Psoas muscle (tissue), 8 donors: Measurements from ENCODE around the gene MBNL2. TPM values are rescaled to one million over a fixed set of nuclear protein-coding genes. Genes with fewer than 3 reads are reported as not detected.

Experiments
- ATAC-seq, 4 donors: fragments of 200-7000 bp; cut with Tn5 transposase; one replicate each; pipeline ENCODE4 v1.9.1; 2020; ENCODE audit warnings: moderate library complexity in 3 of 4, mild to moderate bottlenecking in 2 of 4
- DNase-seq, 2 donors: peaks; one replicate each; pipeline ENCODE4 v3.0.0-alpha.2; 2020
- H3K27ac ChIP-seq: fragments of 200-600 bp; one replicate; pipeline ENCODE4 v1.8.0; 2022
- H3K27me3 ChIP-seq, 3 donors: fragments of 200-600 bp in 1 of 3; one replicate each; pipeline versions ENCODE4 v1.6.1 to v1.8.0; 2013 to 2022; ENCODE audit warnings: low read length in 2 of 3, mild to moderate bottlenecking in 2 of 3, moderate library complexity in 1 of 3; ENCODE audit not compliant: insufficient read depth in 3 of 3
- H3K36me3 ChIP-seq, 2 donors: fragments of 200-600 bp in 1 of 2; one replicate each; pipeline versions ENCODE4 v1.6.1 to v1.8.0; 2013 to 2022; ENCODE audit warnings: low read depth in 1 of 2, mild to moderate bottlenecking in 1 of 2, moderate library complexity in 1 of 2; ENCODE audit not compliant: insufficient read depth in 1 of 2
- H3K4me1 ChIP-seq: fragments of 200-600 bp; one replicate; pipeline ENCODE4 v1.8.0; 2022
- H3K4me3 ChIP-seq: fragments of 200-600 bp; one replicate; pipeline ENCODE4 v1.8.0; 2022; ENCODE audit warnings: mild to moderate bottlenecking
- H3K9me3 ChIP-seq: fragments of 200-600 bp; one replicate; pipeline ENCODE4 v1.8.0; 2022
- WGBS, 3 donors: extraction: QIAGEN DNeasy Blood & Tissue Kit; methylation state at CpG; one replicate each; pipeline versions ENCODE4 v1.1.6 to v1.1.7; 2013; 5-methylcytosine and 5-hydroxymethylcytosine counted together
- intact Hi-C, 2 donors: fragments of 100-400 bp; cut with DNase I; formaldehyde crosslinking; loops; one replicate each; pipeline versions ENCODE4 v1.11.0 to v1.14.2; 2022
- polyA plus RNA-seq, 3 donors: library from polyadenylated mRNA; stranded (reverse); fragments of 200-250 nt; gene quantifications; one replicate each; pipeline ENCODE4 v1.2.3, GENCODE V29; 2013
- total RNA-seq, 4 donors: library from RNA; stranded (reverse); fragmentation: NEBNext Ultra II Directional in 2 of 4; extraction: Animal tissue kit (Norgen Biotek cat#: 25700) in 2 of 4; gene quantifications; one replicate each; pipeline versions ENCODE4 v1.2.1 to v1.2.4, GENCODE V29; 2021 to 2023
- TF ChIP-seq, protein P1 (sequence below): fragments of 200-600 bp; IDR thresholded peaks from one replicate; pipeline ENCODE4 v1.8.0; 2022; ENCODE audit warnings: antibody characterized with exemption
- donor health status: healthy with polysubstance abuse.
- donor health status: DM: no; HTN: no; CAD: no; lungs with moderate emphysema.
- donor health status: Bipolar disorder and iron deficiency.
- donor health status: healthy.
- donor health status: DM: yes; HTN: yes; CAD: no.
- donor health status: DM: no; HTN: no; CAD: no.
- donor health status: DM: no; HTN: no; CAD: no.
- donor health status: DM: yes; HTN: yes; CAD: no.

The MBNL2 gene
- total and polyA plus RNA-seq, 7 donors: 13.3 to 93.1 (median 61.9) TPM

DNA sequence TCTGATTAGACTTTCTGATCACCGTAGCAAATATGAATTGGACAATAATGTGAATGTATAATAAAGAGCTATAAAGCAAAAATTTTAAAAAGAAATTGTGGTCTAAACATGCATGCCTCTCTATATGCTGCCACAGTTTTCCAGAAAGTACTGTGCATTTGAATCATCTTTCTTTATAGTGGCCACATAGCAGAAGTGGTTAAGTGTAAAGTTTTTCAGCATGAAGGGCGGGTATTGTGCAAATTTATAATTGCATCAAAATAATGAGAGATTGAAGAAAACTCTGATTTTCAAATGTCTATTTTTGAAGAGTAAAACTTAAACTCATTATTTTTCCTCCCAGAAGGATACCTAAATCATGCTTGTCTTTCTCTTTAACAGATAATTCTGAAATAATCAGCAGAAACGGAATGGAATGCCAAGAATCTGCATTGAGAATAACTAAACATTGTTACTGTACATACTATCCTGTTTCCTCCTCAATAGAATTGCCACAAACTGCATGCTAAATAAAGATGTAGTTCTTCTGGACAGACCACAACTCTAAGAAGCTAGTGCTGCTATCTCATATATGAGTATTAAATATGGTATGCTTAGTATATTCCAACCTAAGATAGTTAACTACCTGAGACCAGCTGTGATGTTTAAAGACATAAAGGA lies 168.9 kb downstream of the MBNL2 start:
- H3K4me3 ChIP-seq: no peak overlapping the region
- intact Hi-C loops: no loop called here
- no peaks in the 10 kb centered on the region for H3K4me1 ChIP-seq
- DNase-seq (no peak), ATAC-seq (no peak)
- TF ChIP-seq, protein P1, sequence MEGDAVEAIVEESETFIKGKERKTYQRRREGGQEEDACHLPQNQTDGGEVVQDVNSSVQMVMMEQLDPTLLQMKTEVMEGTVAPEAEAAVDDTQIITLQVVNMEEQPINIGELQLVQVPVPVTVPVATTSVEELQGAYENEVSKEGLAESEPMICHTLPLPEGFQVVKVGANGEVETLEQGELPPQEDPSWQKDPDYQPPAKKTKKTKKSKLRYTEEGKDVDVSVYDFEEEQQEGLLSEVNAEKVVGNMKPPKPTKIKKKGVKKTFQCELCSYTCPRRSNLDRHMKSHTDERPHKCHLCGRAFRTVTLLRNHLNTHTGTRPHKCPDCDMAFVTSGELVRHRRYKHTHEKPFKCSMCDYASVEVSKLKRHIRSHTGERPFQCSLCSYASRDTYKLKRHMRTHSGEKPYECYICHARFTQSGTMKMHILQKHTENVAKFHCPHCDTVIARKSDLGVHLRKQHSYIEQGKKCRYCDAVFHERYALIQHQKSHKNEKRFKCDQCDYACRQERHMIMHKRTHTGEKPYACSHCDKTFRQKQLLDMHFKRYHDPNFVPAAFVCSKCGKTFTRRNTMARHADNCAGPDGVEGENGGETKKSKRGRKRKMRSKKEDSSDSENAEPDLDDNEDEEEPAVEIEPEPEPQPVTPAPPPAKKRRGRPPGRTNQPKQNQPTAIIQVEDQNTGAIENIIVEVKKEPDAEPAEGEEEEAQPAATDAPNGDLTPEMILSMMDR: no peak
- no peaks in the 10 kb centered on the region for H3K27me3 ChIP-seq
- no peaks in the 10 kb centered on the region for H3K9me3 ChIP-seq
- 77 to 83% (median 79%) methylated on average over 3 of the region's 3 CpGs for WGBS, 3 donors
- no peak overlapping the region for H3K27ac ChIP-seq
- H3K36me3 ChIP-seq: peaks cover 4 to 43% of the 10 kb centered on the region in 2 donors

DNA sequence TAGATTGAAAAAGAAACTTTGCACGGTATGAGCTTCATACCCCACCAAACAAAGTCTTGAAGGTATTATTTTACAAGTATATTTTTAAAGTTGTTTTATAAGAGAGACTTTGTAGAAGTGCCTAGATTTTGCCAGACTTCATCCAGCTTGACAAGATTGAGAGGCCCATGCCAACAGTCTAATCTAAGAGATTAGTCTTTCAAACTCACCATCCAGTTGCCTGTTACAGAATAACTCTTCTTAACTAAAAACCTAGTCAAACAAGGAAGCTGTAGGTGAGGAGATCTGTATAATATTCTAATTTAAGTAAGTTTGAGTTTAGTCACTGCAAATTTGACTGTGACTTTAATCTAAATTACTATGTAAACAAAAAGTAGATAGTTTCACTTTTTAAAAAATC lies 169.9 kb downstream of the MBNL2 start:
- ATAC-seq: no peak
- TF ChIP-seq, protein P1: no peak
- no peak overlapping the region for H3K4me3 ChIP-seq
- 79 to 94% (median 82%) methylated on average over 1 of the region's 1 CpG for WGBS, 3 donors
- intact Hi-C loops: no loop called here
- H3K36me3 ChIP-seq: peaks cover 4 to 37% of the 10 kb centered on the region in 2 donors
- no peak for DNase-seq
- no peaks in the 10 kb centered on the region for H3K9me3 ChIP-seq
- H3K4me1 ChIP-seq: no peaks in the 10 kb centered on the region
- no peaks in the 10 kb centered on the region for H3K27me3 ChIP-seq
- H3K27ac ChIP-seq: no peak overlapping the region

DNA sequence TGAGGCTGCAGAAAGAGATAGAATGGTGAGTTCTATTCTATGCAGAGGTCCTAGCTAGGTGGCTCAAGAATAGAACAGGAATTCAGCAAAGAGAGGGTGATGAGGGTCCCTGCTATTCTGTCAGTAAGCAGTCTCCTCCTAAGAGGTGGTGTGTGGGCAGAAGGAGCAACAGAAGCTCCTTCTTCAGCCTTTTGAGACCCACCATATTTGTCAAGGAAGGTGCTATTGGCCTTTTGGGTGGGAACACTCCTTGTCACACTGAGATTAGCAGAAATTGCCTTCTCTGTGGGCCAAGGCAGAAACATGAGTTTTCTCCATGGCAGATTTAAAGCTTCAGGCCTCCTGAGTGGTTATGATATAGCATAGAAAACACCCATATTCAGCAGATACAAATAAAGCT lies 172.4 kb downstream of the MBNL2 start:
- DNase-seq (no peak), ATAC-seq (peak in 1 of 4 donors; percentile 23)
- no peaks in the 10 kb centered on the region for H3K27me3 ChIP-seq
- no peaks in the 10 kb centered on the region for H3K4me1 ChIP-seq
- TF ChIP-seq, protein P1: no peak
- H3K4me3 ChIP-seq: no peak overlapping the region
- intact Hi-C loops: no loop called here
- H3K36me3 ChIP-seq: peaks cover 4 to 27% of the 10 kb centered on the region in 2 donors
- no peak overlapping the region for H3K27ac ChIP-seq
- H3K9me3 ChIP-seq: no peaks in the 10 kb centered on the region

DNA sequence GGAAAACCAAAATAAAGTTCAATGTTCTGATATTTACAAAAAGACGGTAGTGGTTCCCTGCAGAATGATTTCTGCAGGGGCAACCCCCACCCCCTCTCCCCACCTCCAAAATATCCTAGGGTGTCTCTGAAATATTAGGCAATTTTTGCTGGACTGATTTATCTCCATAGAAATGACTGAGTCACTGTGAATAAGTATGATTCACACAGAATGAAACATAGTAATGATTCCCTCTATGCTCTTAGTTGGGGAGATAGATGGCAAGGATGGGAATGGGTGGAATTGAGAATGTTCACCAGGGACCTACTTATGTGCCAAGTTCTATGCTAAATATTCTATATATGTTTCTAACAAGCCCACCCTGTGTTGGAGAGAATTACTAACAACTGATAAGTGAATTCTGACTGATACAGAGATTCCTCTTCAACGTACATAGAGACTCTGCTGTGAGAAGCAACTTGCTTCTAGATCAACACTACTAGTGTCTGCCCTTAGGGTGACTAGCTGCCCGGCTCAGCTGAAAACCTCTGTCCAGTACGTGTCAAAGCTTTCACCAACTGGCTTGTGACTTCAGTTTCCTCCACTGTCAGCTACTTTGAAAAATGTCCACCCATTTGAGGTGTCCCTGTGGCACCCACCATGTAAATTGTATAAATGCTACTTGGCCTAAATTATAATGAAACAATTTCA lies 173.5 kb downstream of the MBNL2 start:
- Histone ChIP-seq H3K4me1 (no peaks in the 10 kb centered on the region), H3K27ac (no peak overlapping the region), H3K36me3 (peaks cover 4 to 27% of the 10 kb centered on the region in 2 donors), H3K9me3 (no peaks in the 10 kb centered on the region), H3K27me3 (no peaks in the 10 kb centered on the region), H3K4me3 (no peak overlapping the region)
- TF ChIP-seq, protein P1: no peak
- peak; percentile 64 to 79 (median 74) for ATAC-seq
- intact Hi-C loops: no loop called here
- WGBS, 3 donors: 81 to 87% (median 85%) methylated on average over 4 of the region's 4 CpGs
- no peak for DNase-seq
